Measurements from ENCODE around the gene DISC1. TPM values are rescaled to one million over a fixed set of nuclear protein-coding genes. Genes with fewer than 3 reads are reported as not detected.

Gene DISC1
- total and polyA plus RNA-seq, 2 donors (not counting 1 experiment from before 2014, with no cell fraction given) = 2.7 to 4.3 TPM

DNA sequence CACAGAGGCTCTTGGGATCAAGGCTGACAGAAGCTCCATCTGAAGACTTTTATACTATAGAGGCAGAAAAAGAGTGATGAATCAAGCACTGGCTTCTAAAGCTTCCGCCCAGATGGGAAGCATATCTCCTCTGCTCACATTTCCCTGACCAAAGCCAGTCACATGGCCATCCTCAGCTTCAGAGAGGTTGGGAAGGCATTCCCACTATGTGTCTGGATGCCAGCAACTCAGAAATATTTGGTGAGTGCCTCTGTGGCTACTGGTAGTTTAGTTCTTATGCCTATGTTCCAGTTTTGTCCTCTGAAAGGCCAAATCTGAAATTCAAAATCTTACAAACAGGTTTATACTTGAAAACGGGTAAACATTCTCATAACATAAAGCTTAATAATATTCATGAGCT is 9.9 kb upstream of the DISC1 start:
- WGBS (ENCODE audit: insufficient coverage) = no CpG with 5 or more reads among the region's 2 CpGs
- H3K4me1 ChIP-seq (ENCODE audit: control insufficient read depth in 2 of 2, insufficient read depth in 2 of 2, low read length in 2 of 2) = peaks cover 39 to 47% of the 10 kb centered on the region in 2 donors
- H3K27ac ChIP-seq (ENCODE audit: low read length in 2 of 2) = no peak overlapping the region
- CTCF ChIA-PET = interaction anchor here (1.4 to 1.5 kb wide), 2 partner anchors 9 to 10 kb away, joined by 5 to 7 read pairs; no protein-coding TSS in a partner anchor
- POLR2A ChIA-PET = no interaction called here
- H3K36me3 ChIP-seq (replicated peaks in 1 of 2; ENCODE audit: control extremely low read depth in 1 of 2, control insufficient read depth in 1 of 2, extremely low read depth in 1 of 2, insufficient read depth in 2 of 2, low read length in 1 of 2) = no peaks in the 10 kb centered on the region
- no peaks in the 10 kb centered on the region for H3K79me2 ChIP-seq (ENCODE audit: control insufficient read depth, insufficient read depth, low read length)
- no peak overlapping the region for H3K9ac ChIP-seq (ENCODE audit: low read length)
- H3K9me3 ChIP-seq (ENCODE audit: control extremely low read depth in 1 of 3, control insufficient read depth in 2 of 3, insufficient read depth in 1 of 3, low read length in 2 of 3) = peaks cover 0 to 12% (median 11%) of the 10 kb centered on the region in 3 donors
- DNase-seq (no peak), ATAC-seq (ENCODE audit: low read depth) (no peak)
- H3K4me1 Mint-ChIP-seq = peaks cover 59% of the 10 kb centered on the region
- peaks cover 26% of the 10 kb centered on the region for H3K27me3 Mint-ChIP-seq
- no peaks in the 10 kb centered on the region for H4K20me1 ChIP-seq (ENCODE audit: control insufficient read depth, insufficient read depth, low read length, poor library complexity, severe bottlenecking)
- H3K4me3 Mint-ChIP-seq = no peak overlapping the region
- H3K4me3 ChIP-seq (ENCODE audit: control extremely low read depth in 1 of 5, extremely low read depth in 1 of 5, insufficient read depth in 1 of 5, low read depth in 2 of 5, low read length in 4 of 5) = no peak overlapping the region
- H3K27ac Mint-ChIP-seq = no peak overlapping the region
- intact Hi-C loops (cut with micrococcal nuclease) = no loop called here
- H3K27me3 ChIP-seq (replicated peaks in 1 of 4; ENCODE audit: control extremely low read depth in 1 of 4, control insufficient read depth in 3 of 4, insufficient read depth in 4 of 4, low read length in 3 of 4) = peaks cover 0 to 24% (median 7%) of the 10 kb centered on the region in 4 experiments
- H3K9me3 Mint-ChIP-seq (ENCODE audit: insufficient read depth) = no peaks in the 10 kb centered on the region
- TF ChIP-seq, protein P1, sequence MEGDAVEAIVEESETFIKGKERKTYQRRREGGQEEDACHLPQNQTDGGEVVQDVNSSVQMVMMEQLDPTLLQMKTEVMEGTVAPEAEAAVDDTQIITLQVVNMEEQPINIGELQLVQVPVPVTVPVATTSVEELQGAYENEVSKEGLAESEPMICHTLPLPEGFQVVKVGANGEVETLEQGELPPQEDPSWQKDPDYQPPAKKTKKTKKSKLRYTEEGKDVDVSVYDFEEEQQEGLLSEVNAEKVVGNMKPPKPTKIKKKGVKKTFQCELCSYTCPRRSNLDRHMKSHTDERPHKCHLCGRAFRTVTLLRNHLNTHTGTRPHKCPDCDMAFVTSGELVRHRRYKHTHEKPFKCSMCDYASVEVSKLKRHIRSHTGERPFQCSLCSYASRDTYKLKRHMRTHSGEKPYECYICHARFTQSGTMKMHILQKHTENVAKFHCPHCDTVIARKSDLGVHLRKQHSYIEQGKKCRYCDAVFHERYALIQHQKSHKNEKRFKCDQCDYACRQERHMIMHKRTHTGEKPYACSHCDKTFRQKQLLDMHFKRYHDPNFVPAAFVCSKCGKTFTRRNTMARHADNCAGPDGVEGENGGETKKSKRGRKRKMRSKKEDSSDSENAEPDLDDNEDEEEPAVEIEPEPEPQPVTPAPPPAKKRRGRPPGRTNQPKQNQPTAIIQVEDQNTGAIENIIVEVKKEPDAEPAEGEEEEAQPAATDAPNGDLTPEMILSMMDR (IDR thresholded peaks at IDR 0.05) = no peak
- TF ChIP-seq EZH2 (IDR thresholded peaks at IDR 0.05; ENCODE audit: borderline replicate concordance, insufficient read depth, low read depth, low read length, poor library complexity, severe bottlenecking) = no peak
- H3K4me2 ChIP-seq (replicated peaks; ENCODE audit: low read depth, low read length, poor library complexity, severe bottlenecking) = no peak overlapping the region
- H2AFZ ChIP-seq (ENCODE audit: insufficient read depth, low read depth, low read length, poor library complexity, severe bottlenecking) = no peak overlapping the region

DNA sequence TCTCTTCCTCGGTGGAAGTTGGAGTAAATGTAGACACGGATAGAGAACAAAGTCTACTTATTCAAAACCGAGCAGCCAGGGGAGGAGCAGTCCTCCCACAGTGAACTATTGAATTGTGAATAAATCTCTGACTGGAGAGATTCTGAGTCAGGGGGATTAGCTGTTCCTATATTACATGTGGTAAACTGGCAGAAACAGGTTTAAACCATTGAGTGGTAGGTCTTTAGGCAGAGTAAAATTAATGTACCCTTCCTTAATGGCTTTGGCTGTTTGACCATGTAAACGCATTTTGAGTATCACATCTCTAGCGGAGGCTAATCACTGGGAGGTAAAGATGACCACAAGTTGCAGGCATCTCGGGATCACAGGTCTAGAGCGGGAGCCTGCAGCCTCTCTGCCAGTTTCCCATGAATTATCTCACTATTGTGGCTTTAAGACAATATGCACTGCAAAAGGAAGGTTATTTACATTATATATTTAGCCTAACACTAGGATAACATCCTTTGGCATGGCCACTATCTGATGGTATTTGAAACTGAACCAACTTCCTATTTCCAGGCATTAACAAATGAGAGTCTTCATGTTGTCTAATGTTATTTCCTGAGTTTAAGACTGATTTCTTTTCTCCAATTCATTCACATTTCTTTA is 7.9 kb upstream of the DISC1 start:
- no peak overlapping the region for H3K27ac Mint-ChIP-seq
- CTCF ChIA-PET = interaction anchor here (0.9 kb wide), 1 partner anchor 261 kb away, joined by 3 read pairs; no protein-coding TSS in a partner anchor

More for the DNA sequence above, 7.9 kb upstream of the DISC1 start:
- H3K4me3 Mint-ChIP-seq = no peak overlapping the region
- H3K4me1 Mint-ChIP-seq = peaks cover 40% of the 10 kb centered on the region
- no peak for TF ChIP-seq EZH2 (IDR thresholded peaks at IDR 0.05; ENCODE audit: borderline replicate concordance, insufficient read depth, low read depth, low read length, poor library complexity, severe bottlenecking)
- TF ChIP-seq, protein P1 (IDR thresholded peaks at IDR 0.05) = no peak
- no peak for ATAC-seq (ENCODE audit: low read depth)
- Histone ChIP-seq H4K20me1 (ENCODE audit: control insufficient read depth, insufficient read depth, low read length, poor library complexity, severe bottlenecking) (no peaks in the 10 kb centered on the region), H3K9me3 (ENCODE audit: control extremely low read depth in 1 of 3, control insufficient read depth in 2 of 3, insufficient read depth in 1 of 3, low read length in 2 of 3) (peaks cover 0 to 12% (median 11%) of the 10 kb centered on the region in 3 donors), H3K79me2 (ENCODE audit: control insufficient read depth, insufficient read depth, low read length) (no peaks in the 10 kb centered on the region), H3K4me1 (ENCODE audit: control insufficient read depth in 2 of 2, insufficient read depth in 2 of 2, low read length in 2 of 2) (peaks cover 19 to 29% of the 10 kb centered on the region in 2 donors), H3K27me3 (replicated peaks in 1 of 4; ENCODE audit: control extremely low read depth in 1 of 4, control insufficient read depth in 3 of 4, insufficient read depth in 4 of 4, low read length in 3 of 4) (peaks cover 0 to 33% (median 22%) of the 10 kb centered on the region in 4 experiments), H3K4me2 (replicated peaks; ENCODE audit: low read depth, low read length, poor library complexity, severe bottlenecking) (no peak overlapping the region), H3K27ac (ENCODE audit: low read length in 2 of 2) (no peak overlapping the region), H3K9ac (ENCODE audit: low read length) (no peak overlapping the region), H3K36me3 (replicated peaks in 1 of 2; ENCODE audit: control extremely low read depth in 1 of 2, control insufficient read depth in 1 of 2, extremely low read depth in 1 of 2, insufficient read depth in 2 of 2, low read length in 1 of 2) (no peaks in the 10 kb centered on the region), H2AFZ (ENCODE audit: insufficient read depth, low read depth, low read length, poor library complexity, severe bottlenecking) (no peak overlapping the region), H3K4me3 (ENCODE audit: control extremely low read depth in 1 of 5, extremely low read depth in 1 of 5, insufficient read depth in 1 of 5, low read depth in 2 of 5, low read length in 4 of 5) (no peak overlapping the region)
- WGBS (ENCODE audit: insufficient coverage) = 100% methylated on average over 6 of the region's 7 CpGs
- intact Hi-C loops (cut with micrococcal nuclease) = no loop called here
- no peaks in the 10 kb centered on the region for H3K9me3 Mint-ChIP-seq (ENCODE audit: insufficient read depth)
- peaks cover 43% of the 10 kb centered on the region for H3K27me3 Mint-ChIP-seq
- POLR2A ChIA-PET = no interaction called here
- DNase-seq = no peak
